Uterus (tissue), 2 donors: ENCODE results near the gene MAGED1.

Source experiments
- CTCF ChIP-seq, 4 experiments: fragments of 200-600 bp in 2 of 4; fragments of 450-650 bp in 2 of 4; sonication (generic) in 2 of 4; IDR thresholded peaks; one replicate each; pipeline ENCODE4 v1.5.1; 2016 to 2019; ENCODE audit warnings: antibody characterized with exemption in 4 of 4, mild to moderate bottlenecking in 2 of 4, moderate library complexity in 1 of 4
- POLR2A ChIP-seq, 2 donors: fragments of 450-650 bp; IDR thresholded peaks; one replicate each; pipeline ENCODE4 v1.6.1; 2016; ENCODE audit warnings: antibody characterized with exemption in 2 of 2, mild to moderate bottlenecking in 1 of 2, moderate library complexity in 1 of 2

GRCh38 chrX:51852096-51852495 lies 41.3 kb upstream of the MAGED1 start:
- TF ChIP-seq POLR2A (IDR thresholded peaks at IDR 0.05) (no peak), CTCF (IDR thresholded peaks at IDR 0.05) (no peak)
